Right lobe of liver (tissue), 6 donors: ENCODE results near the gene FAM53A. TPM values are rescaled to one million over a fixed set of nuclear protein-coding genes. Genes with fewer than 3 reads are reported as not detected.
"Not testable (repeated sequence)": the region's sequence is repeated elsewhere in the genome, so short reads cannot be mapped to it uniquely, and the experiment has no call there.

Experiments used
- ATAC-seq, 4 donors: fragments of 200-7000 bp; cut with Tn5 transposase; one replicate each; pipeline ENCODE4 v1.9.1; 2020; ENCODE audit warnings: mild to moderate bottlenecking in 4 of 4, moderate library complexity in 4 of 4
- DNase-seq, 3 donors: peaks; one replicate each; pipeline ENCODE4 v3.0.0-alpha.2; 2020
- H3K27ac ChIP-seq, 3 donors: fragments of 200-600 bp; one replicate each; pipeline ENCODE4 v1.8.0; 2022
- H3K27me3 ChIP-seq, 2 donors: fragments of 200-600 bp; one replicate each; pipeline ENCODE4 v1.8.0; 2022
- H3K36me3 ChIP-seq, 4 donors: fragments of 200-600 bp; sonication (generic) in 1 of 4; one replicate each; pipeline versions ENCODE4 v1.5.1 to v1.8.0; 2017 to 2022; ENCODE audit warnings: control low read depth in 1 of 4
- H3K4me1 ChIP-seq, 4 donors: fragments of 200-600 bp; sonication (generic) in 1 of 4; one replicate each; pipeline versions ENCODE4 v1.5.1 to v1.8.0; 2017 to 2022; ENCODE audit warnings: control low read depth in 1 of 4
- H3K4me3 ChIP-seq, 3 donors: fragments of 200-600 bp; one replicate each; pipeline ENCODE4 v1.8.0; 2022
- H3K9me3 ChIP-seq, 4 donors: fragments of 200-600 bp; sonication (generic) in 1 of 4; one replicate each; pipeline versions ENCODE4 v1.5.1 to v1.8.0; 2017 to 2022; ENCODE audit warnings: control low read depth in 1 of 4
- POLR2A ChIP-seq: fragments of 450-650 bp; IDR thresholded peaks from one replicate; pipeline ENCODE4 v1.6.1; 2017; ENCODE audit warnings: antibody characterized with exemption, mild to moderate bottlenecking
- WGBS: methylation state at CpG from one replicate; pipeline ENCODE4 v1.1.6; 2018; ENCODE audit warnings: low coverage, low lambda C conversion rate; ENCODE audit not compliant: insufficient coverage; ENCODE audit errors: missing lambda C conversion rate; 5-methylcytosine and 5-hydroxymethylcytosine counted together
- intact Hi-C, 2 donors: fragments of 100-400 bp; cut with DNase I; formaldehyde crosslinking; loops; one replicate each; pipeline versions ENCODE4 v1.11.2 to v1.14.1; 2022
- total RNA-seq, 6 experiments: library from RNA; depleted of rRNA in 2 of 6; stranded (reverse); fragments of >200 nt in 2 of 6; fragmentation: NEBNext Ultra II Directional in 3 of 6; extraction: Animal tissue kit (Norgen Biotek cat#: 25700) in 3 of 6; gene quantifications; one replicate each; pipeline versions ENCODE4 v1.1.0 to v1.2.4, GENCODE V29; 2016 to 2023
- TF ChIP-seq, protein P1 (sequence below), 4 donors: fragments of 200-600 bp in 3 of 4; fragments of 450-650 bp in 1 of 4; IDR thresholded peaks; one replicate each; pipeline versions ENCODE4 v1.5.1 to v1.8.0; 2016 to 2022; ENCODE audit warnings: antibody characterized with exemption in 4 of 4, mild to moderate bottlenecking in 2 of 4
- donor health status: DM: no; HTN: yes; CAD: no.
- donor health status: DM: no; HTN: no; CAD: no.
- donor health status: DM: no; HTN: no; CAD: no.
- donor health status: DM: no; HTN: yes; CAD: no.
- donor health status: DM: no; HTN: yes; CAD: no.

FAM53A gene
- total RNA-seq, 6 experiments from 2014 or later = 0.56 to 3.5 (median 0.74) TPM

DNA sequence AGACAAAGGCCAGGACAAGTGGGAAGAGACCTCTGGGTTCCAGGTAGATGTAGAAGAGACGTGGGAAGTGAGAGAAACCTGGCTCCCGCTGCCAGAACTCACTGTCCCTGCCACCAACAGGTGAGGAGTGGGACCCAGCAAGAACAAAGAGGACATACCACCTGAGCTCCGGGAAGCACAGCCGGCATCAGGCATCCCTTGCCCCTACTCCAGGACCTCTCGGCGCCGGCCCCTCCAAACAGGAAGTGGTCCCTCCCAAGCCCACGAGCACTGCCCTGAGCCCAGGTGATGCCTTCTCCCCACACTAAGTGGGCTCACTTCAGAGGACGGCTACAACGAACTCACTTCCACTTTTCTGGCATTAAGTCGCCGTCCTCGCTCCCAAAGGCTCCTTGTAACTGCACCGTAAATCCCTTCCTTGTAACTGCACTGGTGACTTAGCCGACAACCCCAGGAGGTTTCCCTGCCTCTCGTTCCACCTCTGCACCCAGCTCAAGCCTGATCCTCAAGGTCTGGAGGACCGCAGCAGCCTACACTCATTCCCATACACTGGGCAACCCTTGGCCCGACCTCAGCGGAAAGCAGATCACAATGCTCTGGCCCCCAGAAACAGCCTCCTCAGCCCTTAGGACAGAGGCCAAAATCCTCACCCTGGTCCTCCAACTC, 8.8 kb downstream of the FAM53A start:
- H3K4me1 ChIP-seq = no peaks in the 10 kb centered on the region
- H3K9me3 ChIP-seq = no peaks in the 10 kb centered on the region
- WGBS = 87% methylated on average over 7 of the region's 19 CpGs
- peak in 1 of 4 donors; percentile 11 for ATAC-seq
- no peaks in the 10 kb centered on the region for H3K27me3 ChIP-seq
- intact Hi-C loops = no loop called here
- DNase-seq = no peak
- no peak overlapping the region for H3K4me3 ChIP-seq
- no peaks in the 10 kb centered on the region for H3K36me3 ChIP-seq
- H3K27ac ChIP-seq = no peak overlapping the region
- TF ChIP-seq, protein P1, sequence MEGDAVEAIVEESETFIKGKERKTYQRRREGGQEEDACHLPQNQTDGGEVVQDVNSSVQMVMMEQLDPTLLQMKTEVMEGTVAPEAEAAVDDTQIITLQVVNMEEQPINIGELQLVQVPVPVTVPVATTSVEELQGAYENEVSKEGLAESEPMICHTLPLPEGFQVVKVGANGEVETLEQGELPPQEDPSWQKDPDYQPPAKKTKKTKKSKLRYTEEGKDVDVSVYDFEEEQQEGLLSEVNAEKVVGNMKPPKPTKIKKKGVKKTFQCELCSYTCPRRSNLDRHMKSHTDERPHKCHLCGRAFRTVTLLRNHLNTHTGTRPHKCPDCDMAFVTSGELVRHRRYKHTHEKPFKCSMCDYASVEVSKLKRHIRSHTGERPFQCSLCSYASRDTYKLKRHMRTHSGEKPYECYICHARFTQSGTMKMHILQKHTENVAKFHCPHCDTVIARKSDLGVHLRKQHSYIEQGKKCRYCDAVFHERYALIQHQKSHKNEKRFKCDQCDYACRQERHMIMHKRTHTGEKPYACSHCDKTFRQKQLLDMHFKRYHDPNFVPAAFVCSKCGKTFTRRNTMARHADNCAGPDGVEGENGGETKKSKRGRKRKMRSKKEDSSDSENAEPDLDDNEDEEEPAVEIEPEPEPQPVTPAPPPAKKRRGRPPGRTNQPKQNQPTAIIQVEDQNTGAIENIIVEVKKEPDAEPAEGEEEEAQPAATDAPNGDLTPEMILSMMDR (IDR thresholded peaks at IDR 0.05) = no peak
- TF ChIP-seq POLR2A = no peak

DNA sequence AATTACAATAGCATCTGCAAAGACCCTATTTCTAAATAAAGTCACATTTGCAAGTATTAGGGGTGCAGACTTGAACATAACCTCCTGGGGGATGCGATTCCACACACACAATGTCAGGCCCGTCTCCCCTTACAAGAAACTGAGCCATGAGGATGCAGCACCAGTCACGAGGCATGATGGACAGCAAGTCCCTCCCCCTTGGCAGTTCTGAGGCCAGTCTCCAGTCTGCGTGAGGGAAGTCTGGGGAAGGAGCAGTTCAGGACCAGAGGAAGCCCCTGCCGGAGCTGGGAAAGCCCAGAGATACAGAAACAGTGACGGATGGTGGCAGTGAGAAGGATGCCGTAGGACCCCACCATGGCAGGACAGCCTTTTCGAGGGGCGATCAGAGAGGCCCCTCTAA, 9.4 kb downstream of the FAM53A start:
- H3K36me3 ChIP-seq = no peaks in the 10 kb centered on the region
- intact Hi-C loops = no loop called here
- H3K27me3 ChIP-seq = no peaks in the 10 kb centered on the region
- no peak overlapping the region for H3K27ac ChIP-seq
- no peaks in the 10 kb centered on the region for H3K9me3 ChIP-seq
- ATAC-seq (no peak), DNase-seq (no peak)
- no peak overlapping the region for H3K4me3 ChIP-seq
- H3K4me1 ChIP-seq = no peaks in the 10 kb centered on the region
- WGBS = 82% methylated on average over 6 of the region's 9 CpGs
- TF ChIP-seq POLR2A = no peak
- TF ChIP-seq, protein P1 (IDR thresholded peaks at IDR 0.05) = no peak

DNA sequence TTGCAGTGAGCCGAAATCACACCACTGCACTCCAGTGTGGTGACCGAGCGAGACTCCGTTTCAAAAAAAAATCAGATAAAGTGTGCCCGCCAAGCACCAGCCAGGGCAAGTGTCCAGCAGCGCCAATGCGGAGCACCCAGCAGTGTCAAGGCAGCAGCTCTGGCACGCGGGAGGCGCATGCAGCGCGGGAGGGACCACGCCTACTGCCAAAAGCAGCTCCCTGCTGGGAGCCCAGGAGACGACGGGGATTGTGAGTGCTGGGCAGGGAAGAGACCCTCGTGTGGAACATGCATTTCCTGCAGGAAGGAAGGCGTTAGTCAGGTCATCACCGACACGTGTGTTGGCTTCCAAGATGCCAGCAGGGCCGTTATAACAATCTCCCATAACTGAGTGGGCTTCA, 10.4 kb downstream of the FAM53A start:
- TF ChIP-seq POLR2A = no peak
- TF ChIP-seq, protein P1 (IDR thresholded peaks at IDR 0.05) = no peak
- Histone ChIP-seq H3K4me1 (no peaks in the 10 kb centered on the region), H3K36me3 (no peaks in the 10 kb centered on the region), H3K9me3 (no peaks in the 10 kb centered on the region), H3K4me3 (no peak overlapping the region), H3K27ac (no peak overlapping the region), H3K27me3 (no peaks in the 10 kb centered on the region)
- intact Hi-C loops = no loop called here
- ATAC-seq (no peak), DNase-seq (no peak)
- 96% methylated on average over 4 of the region's 20 CpGs for WGBS

DNA sequence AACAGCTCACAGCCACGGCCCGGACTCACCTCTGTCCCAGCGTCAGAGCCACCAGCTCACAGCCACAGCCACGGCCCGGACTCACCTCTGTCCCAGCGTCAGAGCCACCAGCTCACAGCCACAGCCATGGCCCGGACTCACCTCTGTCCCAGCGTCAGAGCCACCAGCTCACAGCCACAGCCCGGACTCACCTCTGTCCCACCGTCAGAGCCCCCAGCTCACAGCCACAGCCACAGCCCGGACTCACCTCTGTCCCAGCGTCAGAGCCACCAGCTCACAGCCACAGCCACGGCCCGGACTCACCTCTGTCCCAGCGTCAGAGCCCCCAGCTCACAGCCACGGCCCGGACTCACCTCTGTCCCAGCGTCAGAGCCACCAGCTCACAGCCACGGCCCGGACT, 13.1 kb downstream of the FAM53A start:
- H3K4me1 ChIP-seq = not testable (repeated sequence)

DNA sequence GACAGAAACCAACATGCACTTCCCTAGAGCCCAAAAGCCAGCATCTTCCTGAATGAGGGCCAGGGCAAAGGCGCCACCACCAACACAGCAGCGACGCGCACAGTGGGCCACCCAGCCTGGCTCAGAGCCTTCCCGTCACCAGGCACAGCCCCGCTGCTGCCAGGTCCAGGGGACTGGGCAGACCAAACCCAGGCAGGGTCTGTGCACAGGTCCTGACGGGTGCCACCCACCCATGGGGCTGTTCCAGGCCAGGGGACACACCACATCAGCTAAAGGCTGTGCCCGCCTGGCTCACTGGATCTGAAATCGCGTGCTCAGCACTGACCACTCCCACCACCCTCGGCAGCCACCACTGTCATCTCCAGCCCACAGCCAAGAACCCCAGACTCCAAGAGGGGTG, 13.8 kb downstream of the FAM53A start:
- H3K27me3 ChIP-seq = no peaks in the 10 kb centered on the region
- intact Hi-C loops = no loop called here
- no peak overlapping the region for H3K4me3 ChIP-seq
- no peak for TF ChIP-seq POLR2A
- TF ChIP-seq, protein P1 (IDR thresholded peaks at IDR 0.05) = no peak
- H3K4me1 ChIP-seq = no peaks in the 10 kb centered on the region
- no peaks in the 10 kb centered on the region for H3K36me3 ChIP-seq
- ATAC-seq = no peak
- WGBS = 83% methylated on average over 4 of the region's 11 CpGs
- H3K27ac ChIP-seq = no peak overlapping the region
- H3K9me3 ChIP-seq = no peaks in the 10 kb centered on the region
- no peak for DNase-seq

More for the DNA sequence above, 13.1 kb downstream of the FAM53A start:
- H3K4me3 ChIP-seq, intact Hi-C loops, ATAC-seq, H3K27me3 ChIP-seq, H3K9me3 ChIP-seq, DNase-seq, H3K36me3 ChIP-seq, H3K27ac ChIP-seq: not testable (repeated sequence)
- 88% methylated on average over 16 of the region's 20 CpGs for WGBS
